A673 (cell line): Measurements from ENCODE around the gene TMEM132C. TPM values are rescaled to one million over a fixed set of nuclear protein-coding genes. Genes with fewer than 3 reads are reported as not detected.

ENCODE experiments used
- BruUV-seq: library from RNA; stranded (reverse); fragments of 400-500 nt; replicated peaks from 2 replicates; lab custom pipeline; 2021; lab: Mats Ljungman, UMichigan
- CTCF ChIA-PET: fragments of 300-600 bp; sonication (Branson Sonifier 250); formaldehyde crosslinking; loops from one replicate; lab custom pipeline; 2022; ENCODE audit warnings: antibody characterized with exemption; lab: Charles Lee
- POLR2A ChIA-PET: fragments of 300-600 bp; sonication (Branson Sonifier 250); formaldehyde crosslinking; loops from one replicate; lab custom pipeline; 2022; ENCODE audit warnings: antibody characterized with exemption; ENCODE audit not compliant: low non-redundant PET; lab: Charles Lee
- DNase-seq: peaks from one replicate; pipeline ENCODE4 v3.0.0-alpha.2; 2015; ENCODE audit warnings: low spot score
- H3K27ac ChIP-seq: fragments of 200-600 bp; sonication (generic); 2 replicates; pipeline ENCODE4 v1.5.1; 2016; ENCODE audit warnings: mixed run types, low read depth, mild to moderate bottlenecking, mixed read lengths, antibody characterized with exemption, low read length; ENCODE audit not compliant: poor library complexity, severe bottlenecking
- H3K27me3 ChIP-seq: fragments of 200-600 bp; sonication (generic); replicated peaks from 2 replicates; pipeline ENCODE4 v1.6.1; 2017; ENCODE audit warnings: mixed run types, low read depth, mild to moderate bottlenecking, mixed read lengths, antibody characterized with exemption, low read length; ENCODE audit not compliant: insufficient read depth, poor library complexity
- H3K36me3 ChIP-seq: fragments of 200-600 bp; sonication (generic); 2 replicates; pipeline ENCODE4 v1.6.1; 2016; ENCODE audit warnings: mixed run types, mild to moderate bottlenecking, mixed read lengths, antibody characterized with exemption, low read length; ENCODE audit not compliant: insufficient read depth, poor library complexity, severe bottlenecking
- H3K4me1 ChIP-seq: fragments of 200-600 bp; sonication (generic); 2 replicates; pipeline ENCODE4 v1.6.1; 2017; ENCODE audit warnings: mixed run types, mild to moderate bottlenecking, mixed read lengths, antibody characterized with exemption, low read length; ENCODE audit not compliant: insufficient read depth, poor library complexity, severe bottlenecking
- H3K4me3 ChIP-seq: fragments of 200-600 bp; sonication (generic); 2 replicates; pipeline ENCODE4 v1.5.1; 2016; ENCODE audit warnings: low read depth, mixed run types, mild to moderate bottlenecking, mixed read lengths, low read length; ENCODE audit not compliant: poor library complexity, severe bottlenecking
- H3K9me3 ChIP-seq: fragments of 200-600 bp; sonication (generic); 2 replicates; pipeline ENCODE4 v1.6.1; 2016; ENCODE audit warnings: mixed run types, low read depth, mild to moderate bottlenecking, mixed read lengths, antibody characterized with exemption, low read length; ENCODE audit not compliant: poor library complexity, severe bottlenecking
- CTCF ChIP-seq: fragments of 300-800, 200-600 bp; sonication (generic); conservative IDR thresholded peaks from 2 replicates; pipeline ENCODE4 v1.5.1; 2017; ENCODE audit warnings: low read depth, mild to moderate bottlenecking, antibody characterized with exemption, low read length, moderate library complexity, mixed read lengths
- EZH2 ChIP-seq: fragments of 200-600 bp; sonication (generic); IDR thresholded peaks from 2 replicates; pipeline ENCODE4 v1.6.1; 2017; ENCODE audit warnings: borderline replicate concordance, low read depth, mild to moderate bottlenecking, mixed read lengths, antibody characterized with exemption, low read length; ENCODE audit not compliant: poor library complexity, severe bottlenecking
- intact Hi-C: fragments of 100-400 bp; cut with micrococcal nuclease; formaldehyde crosslinking; loops from one replicate; pipeline ENCODE4 v1.10.0; 2022; ENCODE audit not compliant: unreplicated experiment
- total RNA-seq: library from RNA; stranded (reverse); gene quantifications from 2 replicates; pipeline ENCODE4 v1.2.3, GENCODE V29; 2021

The TMEM132C gene
- total RNA-seq, 1 experiment from 2014 or later, result not detected

DNA sequence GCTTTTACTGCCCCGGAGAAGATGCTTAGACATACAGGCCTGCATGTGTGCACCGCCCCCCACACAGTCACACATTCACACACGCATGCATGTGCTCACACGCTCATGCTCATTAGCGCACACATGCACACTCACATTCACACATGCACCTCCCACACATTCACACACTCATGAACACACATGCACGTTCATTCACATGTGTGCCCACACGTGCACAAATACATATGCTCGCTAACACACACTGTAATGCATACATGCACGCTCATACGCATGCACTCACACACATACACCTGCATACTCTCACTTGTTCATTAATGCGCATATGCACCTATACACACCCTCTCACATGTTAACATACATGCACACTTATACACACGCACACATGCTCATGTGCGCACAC is 21.9 kb downstream of the TMEM132C start:
- BruUV-seq, result no TSS peak
- Histone ChIP-seq H3K36me3 (no peaks in the 10 kb centered on the region), H3K9me3 (no peaks in the 10 kb centered on the region), H3K27ac (no peak overlapping the region), H3K4me1 (no peaks in the 10 kb centered on the region), H3K4me3 (no peak overlapping the region), H3K27me3 (peaks cover 30% of the 10 kb centered on the region)
- ChIA-PET POLR2A (no interaction called here), CTCF (no interaction called here)
- no peak for TF ChIP-seq EZH2
- no peak for TF ChIP-seq CTCF
- intact Hi-C loops, result no loop called here
- no peak for DNase-seq

GRCh38 chr12:128290938-128291337 is 24.0 kb downstream of the TMEM132C start:
- H3K36me3 ChIP-seq, result no peaks in the 10 kb centered on the region
- DNase-seq, result no peak
- no peak overlapping the region for H3K27ac ChIP-seq
- intact Hi-C loops, result no loop called here
- CTCF ChIA-PET, result no interaction called here
- H3K4me1 ChIP-seq, result no peaks in the 10 kb centered on the region
- BruUV-seq, result no TSS peak
- POLR2A ChIA-PET, result no interaction called here
- no peak for TF ChIP-seq EZH2
- TF ChIP-seq CTCF, result no peak
- H3K27me3 ChIP-seq, result peaks cover 34% of the 10 kb centered on the region
- H3K9me3 ChIP-seq, result no peaks in the 10 kb centered on the region
- H3K4me3 ChIP-seq, result no peak overlapping the region

DNA sequence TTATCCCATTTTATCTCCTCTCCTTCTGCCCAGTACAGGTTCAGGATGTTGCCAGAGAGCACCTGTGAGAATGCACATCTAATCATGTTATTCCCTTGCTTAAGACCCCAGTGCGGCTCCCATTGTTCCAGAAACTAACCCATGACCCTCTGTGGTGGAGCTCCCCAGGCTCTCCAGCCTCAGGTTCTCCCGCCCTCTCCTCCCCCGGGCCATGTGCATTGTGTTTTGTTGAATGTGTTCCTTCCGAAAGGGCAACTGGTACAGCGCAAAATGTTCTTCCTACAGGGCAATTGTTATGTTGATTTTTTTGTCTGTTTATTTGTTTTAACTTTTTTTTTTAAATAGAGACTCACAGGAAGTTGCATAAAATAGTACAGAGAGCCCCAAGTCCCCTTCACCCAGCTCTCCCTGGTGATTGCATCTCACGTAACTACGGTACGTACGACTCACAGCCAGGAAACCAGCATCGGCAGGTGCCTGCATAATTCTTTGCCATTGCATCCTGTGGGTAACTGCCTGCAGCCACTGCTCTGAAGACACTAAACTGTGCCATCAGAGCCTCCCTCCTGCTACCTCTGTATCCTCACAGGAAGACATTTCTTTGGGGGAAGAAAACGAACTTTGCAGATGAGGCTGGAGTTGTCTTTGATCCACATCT is 31.2 kb downstream of the TMEM132C start:
- CTCF ChIA-PET, result no interaction called here
- no TSS peak for BruUV-seq
- TF ChIP-seq CTCF (no peak), EZH2 (no peak)
- H3K27me3 ChIP-seq, result peaks cover 28% of the 10 kb centered on the region
- no peak overlapping the region for H3K4me3 ChIP-seq
- H3K4me1 ChIP-seq, result no peaks in the 10 kb centered on the region
- no peak for DNase-seq
- H3K36me3 ChIP-seq, result no peaks in the 10 kb centered on the region
- POLR2A ChIA-PET, result no interaction called here
- intact Hi-C loops, result no loop called here
- no peaks in the 10 kb centered on the region for H3K9me3 ChIP-seq
- H3K27ac ChIP-seq, result no peak overlapping the region
